HCT116 (cell line): ENCODE measurements around the gene SPIRE2. TPM values are rescaled to one million over a fixed set of nuclear protein-coding genes. Genes with fewer than 3 reads are reported as not detected.

Experiments
- ATAC-seq: fragments of 200-7000 bp; cut with Tn5 transposase; 2 replicates; pipeline ENCODE4 v1.9.1; 2020; ENCODE audit warnings: mild to moderate bottlenecking, moderate library complexity
- BruUV-seq: library from RNA; stranded (reverse); fragments of 400-500 nt; replicated peaks from 2 replicates; lab custom pipeline; 2021; lab: Mats Ljungman, UMichigan
- CTCF ChIA-PET: fragments of 300-600 bp; sonication (Branson Sonifier 250); formaldehyde crosslinking; loops from one replicate; lab custom pipeline; 2021; ENCODE audit warnings: antibody characterized with exemption; lab: Charles Lee
- POLR2A ChIA-PET: fragments of 300-600, 350-600 bp; sonication (Branson Sonifier 250); formaldehyde crosslinking; loops from one replicate; lab custom pipeline; 2021; ENCODE audit warnings: antibody characterized with exemption; lab: Charles Lee
- RAD21 ChIA-PET, 2 experiments: fragments of 300-600 bp; sonication (Branson Sonifier 250); formaldehyde crosslinking; loops; one replicate each; lab custom pipeline; 2023; ENCODE audit warnings: low total read pairs in 2 of 2; ENCODE audit not compliant: uncharacterized antibody in 2 of 2, unreplicated experiment in 2 of 2, low non-redundant PET in 1 of 2; lab: Charles Lee
- DNase-seq: peaks from one replicate; pipeline ENCODE4 v3.0.0-alpha.2; 2010; ENCODE audit warnings: low read depth, low spot score
- H2AFZ ChIP-seq: fragments of 200-600 bp; shearing (Covaris generic), sonication (generic); 2 replicates; pipeline ENCODE4 v1.6.1; 2017; ENCODE audit warnings: low read depth, mixed run types, mixed read lengths, antibody characterized with exemption, low read length; ENCODE audit not compliant: poor library complexity, severe bottlenecking
- H3K27ac ChIP-seq: 2 replicates; pipeline ENCODE4 v1.5.1; 2012; ENCODE audit warnings: low read depth, low read length
- H3K27me3 ChIP-seq: fragments of 200-600 bp; sonication (generic); 2 replicates; pipeline ENCODE4 v1.6.1; 2016; ENCODE audit warnings: mixed run types, low read length, mixed read lengths; ENCODE audit not compliant: insufficient read depth
- H3K36me3 ChIP-seq, 2 experiments: fragments of 200-500 bp in 1 of 2; fragments of 200-600 bp in 1 of 2; sonication (Bioruptor generic) in 1 of 2; sonication (generic) in 1 of 2; 2 replicates each; pipeline versions ENCODE4 v1.5.1 to v1.6.1; 2014 to 2016; ENCODE audit warnings: low read length in 2 of 2, inconsistent platforms in 1 of 2, mixed read lengths in 1 of 2, mixed run types in 1 of 2; ENCODE audit not compliant: insufficient read depth in 2 of 2, control insufficient read depth in 1 of 2
- H3K4me1 ChIP-seq, 2 experiments: fragments of 200-600 bp in 1 of 2; sonication (generic) in 1 of 2; 2 replicates each; pipeline versions ENCODE4 v1.5.1 to v1.6.1; 2012 to 2017; ENCODE audit warnings: low read length in 2 of 2, inconsistent platforms in 1 of 2, mild to moderate bottlenecking in 1 of 2, mixed read lengths in 1 of 2, mixed run types in 1 of 2, moderate library complexity in 1 of 2; ENCODE audit not compliant: insufficient read depth in 2 of 2, control insufficient read depth in 1 of 2
- H3K4me2 ChIP-seq: fragments of 200-600 bp; sonication (generic); 2 replicates; pipeline ENCODE4 v1.6.1; 2017; ENCODE audit warnings: mixed run types, low read length, mixed read lengths
- H3K4me3 ChIP-seq, 2 experiments: fragments of 200-600 bp in 1 of 2; sonication (generic) in 1 of 2; replicated peaks in 1 of 2; 2 replicates each; pipeline ENCODE4 v1.5.1; 2011 to 2016; ENCODE audit warnings: low read length in 2 of 2, control low read depth in 1 of 2, low read depth in 1 of 2, mild to moderate bottlenecking in 1 of 2, mixed read lengths in 1 of 2, mixed run types in 1 of 2
- H3K79me2 ChIP-seq: fragments of 200-600 bp; sonication (generic); 2 replicates; pipeline ENCODE4 v1.6.1; 2017; ENCODE audit warnings: mild to moderate bottlenecking, mixed run types, low read length, moderate library complexity, mixed read lengths; ENCODE audit not compliant: insufficient read depth
- H3K9ac ChIP-seq: fragments of 200-600 bp; sonication (generic); 2 replicates; pipeline ENCODE4 v1.6.1; 2016; ENCODE audit warnings: low read length, mixed read lengths
- H3K9me2 ChIP-seq: fragments of 200-600 bp; sonication (generic), shearing (Covaris generic); 2 replicates; pipeline ENCODE4 v1.6.1; 2017; ENCODE audit warnings: mixed run types, mild to moderate bottlenecking, moderate library complexity; ENCODE audit not compliant: insufficient read depth
- H3K9me3 ChIP-seq, 2 experiments: fragments of 200-500 bp in 1 of 2; fragments of 200-600 bp in 1 of 2; sonication (Bioruptor generic) in 1 of 2; sonication (generic) in 1 of 2; 2 replicates each; pipeline ENCODE4 v1.6.1; 2014 to 2017; ENCODE audit warnings: low read length in 2 of 2, mixed read lengths in 2 of 2, inconsistent platforms in 1 of 2, low read depth in 1 of 2, mild to moderate bottlenecking in 1 of 2, mixed run types in 1 of 2, moderate library complexity in 1 of 2; ENCODE audit not compliant: control insufficient read depth in 1 of 2, insufficient read depth in 1 of 2
- H4K20me1 ChIP-seq: fragments of 200-600 bp; sonication (generic), shearing (Covaris generic); 2 replicates; pipeline ENCODE4 v1.6.1; 2017; ENCODE audit warnings: mixed run types, mild to moderate bottlenecking, moderate library complexity; ENCODE audit not compliant: insufficient read depth
- CBX3 ChIP-seq: IDR thresholded peaks from 2 replicates; pipeline ENCODE4 v1.6.1; 2012; ENCODE audit warnings: low read depth
- CEBPB ChIP-seq: IDR thresholded peaks from 2 replicates; pipeline ENCODE4 v1.6.1; 2012; ENCODE audit warnings: low read depth
- EGR1 ChIP-seq: IDR thresholded peaks from 2 replicates; pipeline ENCODE4 v1.6.1; 2012; ENCODE audit warnings: low read depth
- EZH2 ChIP-seq: fragments of 200-600 bp; sonication (generic); IDR thresholded peaks from 2 replicates; pipeline ENCODE4 v1.6.1; 2017; ENCODE audit warnings: antibody characterized with exemption, mixed run types
- FOSL1 ChIP-seq: IDR thresholded peaks from 2 replicates; pipeline ENCODE4 v1.6.1; 2012; ENCODE audit warnings: low read depth
- JUND ChIP-seq: IDR thresholded peaks from 2 replicates; pipeline ENCODE4 v1.6.1; 2012
- POLR2A ChIP-seq: IDR thresholded peaks from 2 replicates; pipeline ENCODE4 v1.7.0; 2011; ENCODE audit warnings: borderline replicate concordance; ENCODE audit not compliant: insufficient read depth, insufficient read length; ENCODE audit errors: extremely low read depth
- POLR2AphosphoS5 ChIP-seq: IDR thresholded peaks from 2 replicates; pipeline ENCODE4 v1.6.1; 2011; ENCODE audit warnings: mild to moderate bottlenecking, low read depth, low read length, moderate library complexity
- RAD21 ChIP-seq: IDR thresholded peaks from 2 replicates; pipeline ENCODE4 v1.6.1; 2012; ENCODE audit warnings: low read depth, mild to moderate bottlenecking
- SIN3A ChIP-seq: IDR thresholded peaks from 2 replicates; pipeline ENCODE4 v1.6.1; 2012; ENCODE audit warnings: low read depth
- SP1 ChIP-seq: IDR thresholded peaks from 2 replicates; pipeline ENCODE4 v1.6.1; 2012; ENCODE audit warnings: low read depth
- SRF ChIP-seq: IDR thresholded peaks from 2 replicates; pipeline ENCODE4 v1.6.1; 2012; ENCODE audit warnings: low read depth
- TCF7L2 ChIP-seq: IDR thresholded peaks from 2 replicates; pipeline ENCODE4 v1.7.0; 2011; ENCODE audit warnings: borderline replicate concordance, inconsistent platforms; ENCODE audit not compliant: insufficient read depth, insufficient read length; ENCODE audit errors: extremely low read depth
- ZFX ChIP-seq: fragments of 450-650 bp; IDR thresholded peaks from 2 replicates; pipeline ENCODE4 v1.6.1; 2017
- ZNF274 ChIP-seq: fragments of 200-500 bp; sonication (Bioruptor generic); IDR thresholded peaks from 2 replicates; pipeline ENCODE4 v1.6.1; 2014; ENCODE audit warnings: mild to moderate bottlenecking, low read depth, low read length, inconsistent platforms
- intact Hi-C: fragments of 100-400 bp; cut with micrococcal nuclease; formaldehyde crosslinking; loops from 2 replicates; pipeline ENCODE4 v1.10.0; 2022
- total RNA-seq: library from RNA; stranded (reverse); gene quantifications from one replicate; pipeline ENCODE4 v1.2.1, GENCODE V29; 2021; ENCODE audit not compliant: unreplicated experiment
- TF ChIP-seq, protein P1 (sequence below), 3 experiments: fragments of 200-600 bp in 1 of 3; sonication (generic) in 1 of 3; IDR thresholded peaks in 2 of 3; conservative IDR thresholded peaks in 1 of 3; 2 replicates each; pipeline ENCODE4 v1.5.1; 2012 to 2017; ENCODE audit warnings: low read depth in 2 of 3, low read length in 2 of 3, antibody characterized with exemption in 1 of 3, borderline replicate concordance in 1 of 3, control low read depth in 1 of 3, mild to moderate bottlenecking in 1 of 3, mixed read lengths in 1 of 3, mixed run types in 1 of 3, moderate library complexity in 1 of 3; ENCODE audit not compliant: insufficient read depth in 1 of 3
- TF ChIP-seq, protein P2 (sequence below): IDR thresholded peaks from 2 replicates; pipeline ENCODE4 v1.6.1; 2012; ENCODE audit warnings: low read depth
- TF ChIP-seq, protein P3 (sequence below): IDR thresholded peaks from 2 replicates; pipeline ENCODE4 v1.6.1; 2012
- TF ChIP-seq, protein P4 (sequence below): IDR thresholded peaks from 2 replicates; pipeline ENCODE4 v1.6.1; 2011; ENCODE audit warnings: mild to moderate bottlenecking, low read length, moderate library complexity; ENCODE audit not compliant: insufficient replicate concordance; ENCODE audit errors: extremely low read depth

SPIRE2 gene
- total RNA-seq, 1 experiment from 2014 or later: 21.2 TPM

DNA sequence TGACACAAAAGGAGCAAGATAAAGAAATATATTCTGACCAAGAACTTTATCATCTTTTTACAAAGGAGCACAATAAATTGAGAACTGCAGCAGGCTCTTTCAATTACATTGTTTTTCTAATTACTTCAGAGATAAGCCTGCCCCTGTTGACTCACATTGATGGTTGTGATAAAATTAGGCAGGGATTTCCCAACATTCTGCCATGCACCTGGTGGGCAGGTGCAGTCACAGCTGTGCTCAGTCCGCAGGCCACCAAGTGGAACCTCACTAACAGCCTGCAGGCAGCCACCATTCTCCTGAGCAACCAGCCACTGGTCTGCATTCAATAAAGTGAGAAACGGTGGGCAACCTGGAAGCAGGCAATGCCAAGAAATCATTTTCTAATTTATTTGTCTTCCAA is 17.0 kb upstream of the SPIRE2 start:
- Histone ChIP-seq H4K20me1 (peaks cover 9% of the 10 kb centered on the region; the same call in 1 of the 2 replicates), H3K27ac (no peak overlapping the region), H3K27me3 (no peaks in the 10 kb centered on the region), H3K9me2 (no peaks in the 10 kb centered on the region), H2AFZ (no peak overlapping the region), H3K9ac (no peak overlapping the region), H3K4me1 (peaks cover 5 to 11% of the 10 kb centered on the region in 2 experiments; a peak in 3 of 4 replicates), H3K9me3 (no peaks in the 10 kb centered on the region), H3K36me3 (peaks cover 32 to 47% of the 10 kb centered on the region in 2 experiments), H3K4me3 (no peak overlapping the region), H3K4me2 (no peak overlapping the region), H3K79me2 (peaks cover 86% of the 10 kb centered on the region)
- ChIA-PET RAD21 (no interaction called here), POLR2A (no interaction called here), CTCF (no interaction called here)
- intact Hi-C loops: no loop called here
- ATAC-seq (no peak), DNase-seq (no peak)
- BruUV-seq: no TSS peak
- TF ChIP-seq, protein P1, sequence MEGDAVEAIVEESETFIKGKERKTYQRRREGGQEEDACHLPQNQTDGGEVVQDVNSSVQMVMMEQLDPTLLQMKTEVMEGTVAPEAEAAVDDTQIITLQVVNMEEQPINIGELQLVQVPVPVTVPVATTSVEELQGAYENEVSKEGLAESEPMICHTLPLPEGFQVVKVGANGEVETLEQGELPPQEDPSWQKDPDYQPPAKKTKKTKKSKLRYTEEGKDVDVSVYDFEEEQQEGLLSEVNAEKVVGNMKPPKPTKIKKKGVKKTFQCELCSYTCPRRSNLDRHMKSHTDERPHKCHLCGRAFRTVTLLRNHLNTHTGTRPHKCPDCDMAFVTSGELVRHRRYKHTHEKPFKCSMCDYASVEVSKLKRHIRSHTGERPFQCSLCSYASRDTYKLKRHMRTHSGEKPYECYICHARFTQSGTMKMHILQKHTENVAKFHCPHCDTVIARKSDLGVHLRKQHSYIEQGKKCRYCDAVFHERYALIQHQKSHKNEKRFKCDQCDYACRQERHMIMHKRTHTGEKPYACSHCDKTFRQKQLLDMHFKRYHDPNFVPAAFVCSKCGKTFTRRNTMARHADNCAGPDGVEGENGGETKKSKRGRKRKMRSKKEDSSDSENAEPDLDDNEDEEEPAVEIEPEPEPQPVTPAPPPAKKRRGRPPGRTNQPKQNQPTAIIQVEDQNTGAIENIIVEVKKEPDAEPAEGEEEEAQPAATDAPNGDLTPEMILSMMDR (IDR thresholded peaks at IDR 0.05 in 2 of 3, conservative IDR thresholded peaks at IDR 0.05 in 1 of 3; ENCODE audit: borderline replicate concordance in 1 of 3, insufficient read depth in 1 of 3, low read depth in 2 of 3, low read length in 2 of 3): no peak
- TF ChIP-seq RAD21: no peak
- TF ChIP-seq, protein P2, sequence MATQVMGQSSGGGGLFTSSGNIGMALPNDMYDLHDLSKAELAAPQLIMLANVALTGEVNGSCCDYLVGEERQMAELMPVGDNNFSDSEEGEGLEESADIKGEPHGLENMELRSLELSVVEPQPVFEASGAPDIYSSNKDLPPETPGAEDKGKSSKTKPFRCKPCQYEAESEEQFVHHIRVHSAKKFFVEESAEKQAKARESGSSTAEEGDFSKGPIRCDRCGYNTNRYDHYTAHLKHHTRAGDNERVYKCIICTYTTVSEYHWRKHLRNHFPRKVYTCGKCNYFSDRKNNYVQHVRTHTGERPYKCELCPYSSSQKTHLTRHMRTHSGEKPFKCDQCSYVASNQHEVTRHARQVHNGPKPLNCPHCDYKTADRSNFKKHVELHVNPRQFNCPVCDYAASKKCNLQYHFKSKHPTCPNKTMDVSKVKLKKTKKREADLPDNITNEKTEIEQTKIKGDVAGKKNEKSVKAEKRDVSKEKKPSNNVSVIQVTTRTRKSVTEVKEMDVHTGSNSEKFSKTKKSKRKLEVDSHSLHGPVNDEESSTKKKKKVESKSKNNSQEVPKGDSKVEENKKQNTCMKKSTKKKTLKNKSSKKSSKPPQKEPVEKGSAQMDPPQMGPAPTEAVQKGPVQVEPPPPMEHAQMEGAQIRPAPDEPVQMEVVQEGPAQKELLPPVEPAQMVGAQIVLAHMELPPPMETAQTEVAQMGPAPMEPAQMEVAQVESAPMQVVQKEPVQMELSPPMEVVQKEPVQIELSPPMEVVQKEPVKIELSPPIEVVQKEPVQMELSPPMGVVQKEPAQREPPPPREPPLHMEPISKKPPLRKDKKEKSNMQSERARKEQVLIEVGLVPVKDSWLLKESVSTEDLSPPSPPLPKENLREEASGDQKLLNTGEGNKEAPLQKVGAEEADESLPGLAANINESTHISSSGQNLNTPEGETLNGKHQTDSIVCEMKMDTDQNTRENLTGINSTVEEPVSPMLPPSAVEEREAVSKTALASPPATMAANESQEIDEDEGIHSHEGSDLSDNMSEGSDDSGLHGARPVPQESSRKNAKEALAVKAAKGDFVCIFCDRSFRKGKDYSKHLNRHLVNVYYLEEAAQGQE: no peak
- no peak for TF ChIP-seq POLR2A
- TF ChIP-seq SP1: no peak
- TF ChIP-seq, protein P3, sequence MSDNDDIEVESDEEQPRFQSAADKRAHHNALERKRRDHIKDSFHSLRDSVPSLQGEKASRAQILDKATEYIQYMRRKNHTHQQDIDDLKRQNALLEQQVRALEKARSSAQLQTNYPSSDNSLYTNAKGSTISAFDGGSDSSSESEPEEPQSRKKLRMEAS: no peak
- TF ChIP-seq EGR1: no peak
- TF ChIP-seq EZH2: no peak
- no peak for TF ChIP-seq ZFX
- TF ChIP-seq, protein P4, sequence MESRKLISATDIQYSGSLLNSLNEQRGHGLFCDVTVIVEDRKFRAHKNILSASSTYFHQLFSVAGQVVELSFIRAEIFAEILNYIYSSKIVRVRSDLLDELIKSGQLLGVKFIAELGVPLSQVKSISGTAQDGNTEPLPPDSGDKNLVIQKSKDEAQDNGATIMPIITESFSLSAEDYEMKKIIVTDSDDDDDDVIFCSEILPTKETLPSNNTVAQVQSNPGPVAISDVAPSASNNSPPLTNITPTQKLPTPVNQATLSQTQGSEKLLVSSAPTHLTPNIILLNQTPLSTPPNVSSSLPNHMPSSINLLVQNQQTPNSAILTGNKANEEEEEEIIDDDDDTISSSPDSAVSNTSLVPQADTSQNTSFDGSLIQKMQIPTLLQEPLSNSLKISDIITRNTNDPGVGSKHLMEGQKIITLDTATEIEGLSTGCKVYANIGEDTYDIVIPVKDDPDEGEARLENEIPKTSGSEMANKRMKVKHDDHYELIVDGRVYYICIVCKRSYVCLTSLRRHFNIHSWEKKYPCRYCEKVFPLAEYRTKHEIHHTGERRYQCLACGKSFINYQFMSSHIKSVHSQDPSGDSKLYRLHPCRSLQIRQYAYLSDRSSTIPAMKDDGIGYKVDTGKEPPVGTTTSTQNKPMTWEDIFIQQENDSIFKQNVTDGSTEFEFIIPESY: no peak
- TF ChIP-seq SRF: no peak
- no peak for TF ChIP-seq FOSL1
- TF ChIP-seq SIN3A: no peak
- TF ChIP-seq ZNF274: no peak
- TF ChIP-seq POLR2AphosphoS5: no peak
- no peak for TF ChIP-seq TCF7L2
- TF ChIP-seq JUND: no peak
- no peak for TF ChIP-seq CEBPB
- no peak for TF ChIP-seq CBX3
